B cell (primary cell): Measurements from ENCODE around the gene TTC23.

Source experiments
- CTCF ChIP-seq: fragments of 200-600 bp; IDR thresholded peaks from one replicate; pipeline ENCODE4 v1.8.0; 2022; ENCODE audit warnings: antibody characterized with exemption, mild to moderate bottlenecking
- EZH2 ChIP-seq: IDR thresholded peaks from 2 replicates; pipeline ENCODE4 v1.6.1; 2012; ENCODE audit warnings: borderline replicate concordance, low read depth, mild to moderate bottlenecking, moderate library complexity, low read length; ENCODE audit not compliant: insufficient read depth, poor library complexity, severe bottlenecking

GRCh38 chr15:99143655-99144610 lies 105.4 kb downstream of the TTC23 start:
- no peak for TF ChIP-seq EZH2
- TF ChIP-seq CTCF: no peak
